ENCODE data around the gene ADH4.
A peak's percentile ranks its signal among the peaks of the same experiment; 100 is the strongest.
"Not testable (repeated sequence)": the region's sequence is repeated elsewhere in the genome, so short reads cannot be mapped to it uniquely, and the experiment has no call there.

ADH4 gene

DNA sequence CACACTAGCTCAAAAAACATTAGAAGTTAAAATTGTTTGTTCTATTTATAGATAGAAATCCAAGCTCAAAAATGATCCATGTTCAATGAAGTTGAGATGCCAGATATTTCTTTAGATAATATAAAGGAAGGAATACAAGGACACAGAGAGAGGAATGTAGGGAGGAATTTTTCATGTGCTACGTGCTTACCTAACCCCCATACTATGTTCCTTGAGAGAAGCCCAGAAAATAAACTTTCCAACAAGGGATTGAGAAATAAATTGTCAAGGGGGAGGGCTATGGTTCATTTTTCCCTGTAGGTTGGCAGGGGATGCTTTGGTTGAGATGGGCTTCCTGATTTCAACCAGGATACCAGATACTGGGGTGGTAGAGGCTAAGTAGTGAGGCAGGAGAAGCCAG, 39.9 kb downstream of the ADH4 start:
- Mint-ChIP-seq H3K27ac (no peak overlapping the region), H3K36me3 (no peaks in the 10 kb centered on the region), H3K4me1 (peaks cover 7% of the 10 kb centered on the region), H3K4me3 (no peak overlapping the region), H3K27me3 (no peaks in the 10 kb centered on the region), H3K9me3 (no peaks in the 10 kb centered on the region)
- no peak for ATAC-seq

DNA sequence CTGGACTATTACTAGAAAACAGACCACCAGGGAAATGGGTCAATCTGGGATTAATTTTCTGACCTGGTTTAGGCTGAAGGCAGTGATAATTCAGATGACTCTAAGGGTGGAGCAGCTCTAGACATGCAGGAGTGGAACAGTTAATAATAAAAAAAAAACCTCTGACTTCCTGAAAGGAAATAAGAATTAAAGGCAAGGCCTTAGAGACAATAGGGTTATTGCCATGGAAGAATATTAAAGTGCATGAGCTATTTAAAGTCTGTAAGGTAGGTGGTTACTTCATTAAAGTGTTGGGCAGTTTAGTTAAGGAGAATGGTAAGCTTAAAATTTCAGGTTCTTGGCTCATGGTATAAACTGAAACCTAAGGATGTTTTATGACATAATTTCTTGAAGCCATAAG, 40.9 kb downstream of the ADH4 start:
- Mint-ChIP-seq H3K9me3 (no peaks in the 10 kb centered on the region), H3K4me1 (no peaks in the 10 kb centered on the region), H3K27ac (no peak overlapping the region), H3K36me3 (no peaks in the 10 kb centered on the region), H3K4me3 (no peak overlapping the region), H3K27me3 (no peaks in the 10 kb centered on the region)
- ATAC-seq: no peak

DNA sequence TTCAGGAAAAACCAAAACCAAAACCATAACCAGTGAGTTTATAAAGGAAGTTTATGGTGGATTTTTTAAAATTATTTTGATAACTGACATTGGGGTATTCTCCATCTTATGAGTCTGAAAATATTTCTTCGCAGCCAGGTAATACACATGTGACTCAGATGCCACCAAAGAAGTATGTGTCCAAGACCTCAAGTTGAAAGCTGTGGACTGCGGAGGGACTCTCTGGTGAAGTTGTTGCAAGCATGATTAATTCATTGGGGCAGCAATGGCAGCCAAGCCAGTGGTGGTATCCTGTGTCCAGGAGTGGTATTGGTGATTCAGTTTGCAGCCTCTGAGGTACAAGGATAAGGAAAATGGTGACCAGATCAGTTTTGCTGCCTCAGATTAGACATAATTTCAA, 41.5 kb downstream of the ADH4 start:
- Mint-ChIP-seq H3K36me3 (no peaks in the 10 kb centered on the region), H3K9me3 (no peaks in the 10 kb centered on the region), H3K27ac (no peak overlapping the region), H3K4me3 (no peak overlapping the region), H3K4me1 (no peaks in the 10 kb centered on the region), H3K27me3 (no peaks in the 10 kb centered on the region)
- no peak for ATAC-seq

DNA sequence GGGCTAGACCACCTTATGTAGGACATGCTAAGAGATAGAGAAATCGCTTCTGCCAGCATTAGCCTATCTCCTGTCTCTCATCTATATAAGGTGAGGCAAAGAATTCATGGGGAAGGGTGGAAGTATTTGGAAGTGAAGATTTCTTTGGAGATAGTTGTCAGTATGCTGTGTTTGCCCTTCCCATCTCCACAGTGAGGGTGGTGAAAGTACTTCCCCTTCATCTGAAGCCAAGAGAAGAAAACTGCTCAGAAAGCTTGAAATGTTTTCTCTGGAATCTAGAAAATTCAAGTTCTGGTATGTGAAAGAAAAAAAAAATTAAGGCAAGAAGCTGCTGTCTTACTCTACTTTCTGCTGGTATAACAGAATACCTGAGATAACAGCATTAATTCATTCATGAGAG, 43.2 kb downstream of the ADH4 start:
- ATAC-seq: no peak
- Mint-ChIP-seq H3K4me3 (no peak overlapping the region), H3K36me3 (no peaks in the 10 kb centered on the region), H3K4me1 (no peaks in the 10 kb centered on the region), H3K27ac (no peak overlapping the region), H3K9me3 (no peaks in the 10 kb centered on the region), H3K27me3 (no peaks in the 10 kb centered on the region)

DNA sequence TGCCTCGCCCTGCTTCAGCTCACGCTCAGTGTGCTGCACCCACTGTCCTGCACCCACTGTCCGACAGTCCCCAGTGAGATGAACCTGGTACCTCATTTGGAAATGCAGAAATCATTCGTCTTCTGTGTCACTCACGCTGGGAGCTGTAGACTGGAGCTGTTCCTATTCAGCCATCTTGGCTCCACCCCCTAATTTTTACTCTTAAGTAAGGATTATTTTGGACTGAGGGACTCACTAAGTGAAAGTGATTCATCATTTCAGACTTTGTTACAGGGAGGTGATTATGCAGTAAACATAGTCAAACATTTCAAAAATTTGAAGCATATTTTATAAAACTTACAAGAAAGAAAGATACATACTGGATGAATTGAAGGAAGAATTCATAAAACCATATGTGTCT, 44.3 kb downstream of the ADH4 start:
- not testable (repeated sequence) for H3K9me3 Mint-ChIP-seq, H3K27me3 Mint-ChIP-seq

DNA sequence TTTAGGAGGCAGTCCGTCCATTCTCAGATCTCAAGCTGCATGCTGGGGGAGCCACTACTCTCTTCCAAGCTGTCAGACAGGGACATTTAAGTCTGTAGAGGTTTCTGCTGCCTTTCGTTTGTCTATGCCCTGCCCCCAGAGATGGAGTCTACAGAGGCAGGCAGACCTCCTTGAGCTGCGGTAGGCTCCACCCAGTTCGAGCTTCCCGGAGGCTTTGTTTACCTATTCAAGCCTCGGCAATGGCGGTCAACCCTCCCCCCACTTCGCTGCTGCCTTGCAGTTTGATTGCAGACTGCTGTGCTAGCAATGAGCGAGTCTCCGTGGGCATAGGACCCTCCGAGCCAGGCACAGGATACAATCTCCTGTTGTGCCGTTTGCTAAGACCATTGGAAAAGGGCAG, 44.8 kb downstream of the ADH4 start:
- Mint-ChIP-seq H3K27me3 (no peaks in the 10 kb centered on the region), H3K27ac (no peak overlapping the region), H3K36me3 (no peaks in the 10 kb centered on the region), H3K9me3 (no peaks in the 10 kb centered on the region), H3K4me3 (no peak overlapping the region), H3K4me1 (no peaks in the 10 kb centered on the region)
- ATAC-seq: no peak

More for the DNA sequence above, 44.3 kb downstream of the ADH4 start:
- not testable (repeated sequence) for H3K4me1 Mint-ChIP-seq, H3K4me3 Mint-ChIP-seq, H3K27ac Mint-ChIP-seq, H3K36me3 Mint-ChIP-seq, ATAC-seq

DNA sequence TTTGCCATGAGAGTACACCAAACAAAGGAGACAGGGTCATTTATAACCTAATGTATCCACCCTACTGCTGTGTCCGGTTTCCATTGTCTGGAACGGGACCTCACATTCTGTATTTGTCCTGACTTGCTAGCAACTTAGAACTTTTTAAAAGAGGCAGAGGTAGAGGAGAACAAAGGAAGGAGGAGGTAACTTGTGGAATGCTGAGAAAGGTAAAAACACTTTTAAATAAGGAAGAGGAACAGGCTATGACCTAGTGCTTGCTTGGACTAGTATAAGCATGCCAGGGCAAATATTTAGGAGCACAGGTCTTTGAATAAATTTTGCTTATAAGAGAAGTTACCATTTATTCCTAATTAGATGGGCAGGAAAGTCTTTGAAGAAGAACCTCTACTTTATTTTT, 52.3 kb downstream of the ADH4 start:
- H3K9me3 Mint-ChIP-seq, H3K36me3 Mint-ChIP-seq, H3K27me3 Mint-ChIP-seq, H3K4me3 Mint-ChIP-seq, H3K27ac Mint-ChIP-seq, ATAC-seq: not testable (repeated sequence)
- peaks cover 37% of the 10 kb centered on the region for H3K4me1 Mint-ChIP-seq

DNA sequence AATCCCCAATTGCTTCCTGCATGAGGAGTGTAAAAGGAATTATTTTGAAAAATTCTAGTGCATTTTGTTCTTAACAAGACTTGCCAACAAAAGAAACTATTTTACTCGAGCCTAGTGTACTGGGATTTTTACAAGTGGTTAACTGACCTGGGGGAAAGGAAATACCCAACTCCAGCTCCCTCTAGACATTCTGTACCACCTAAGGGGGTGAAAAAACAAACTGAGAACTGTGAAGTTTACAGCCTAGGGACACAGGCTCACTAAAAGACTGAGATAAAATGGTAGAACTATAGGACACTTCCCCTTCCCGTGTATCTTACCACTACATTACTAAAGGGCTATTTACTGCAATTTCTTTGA, 52.9 kb downstream of the ADH4 start:
- no peaks in the 10 kb centered on the region for H3K27me3 Mint-ChIP-seq
- H3K9me3 Mint-ChIP-seq: no peaks in the 10 kb centered on the region
- H3K27ac Mint-ChIP-seq: no peak overlapping the region
- ATAC-seq: no peak
- no peak overlapping the region for H3K4me3 Mint-ChIP-seq
- H3K36me3 Mint-ChIP-seq: no peaks in the 10 kb centered on the region
- peaks cover 42% of the 10 kb centered on the region for H3K4me1 Mint-ChIP-seq

DNA sequence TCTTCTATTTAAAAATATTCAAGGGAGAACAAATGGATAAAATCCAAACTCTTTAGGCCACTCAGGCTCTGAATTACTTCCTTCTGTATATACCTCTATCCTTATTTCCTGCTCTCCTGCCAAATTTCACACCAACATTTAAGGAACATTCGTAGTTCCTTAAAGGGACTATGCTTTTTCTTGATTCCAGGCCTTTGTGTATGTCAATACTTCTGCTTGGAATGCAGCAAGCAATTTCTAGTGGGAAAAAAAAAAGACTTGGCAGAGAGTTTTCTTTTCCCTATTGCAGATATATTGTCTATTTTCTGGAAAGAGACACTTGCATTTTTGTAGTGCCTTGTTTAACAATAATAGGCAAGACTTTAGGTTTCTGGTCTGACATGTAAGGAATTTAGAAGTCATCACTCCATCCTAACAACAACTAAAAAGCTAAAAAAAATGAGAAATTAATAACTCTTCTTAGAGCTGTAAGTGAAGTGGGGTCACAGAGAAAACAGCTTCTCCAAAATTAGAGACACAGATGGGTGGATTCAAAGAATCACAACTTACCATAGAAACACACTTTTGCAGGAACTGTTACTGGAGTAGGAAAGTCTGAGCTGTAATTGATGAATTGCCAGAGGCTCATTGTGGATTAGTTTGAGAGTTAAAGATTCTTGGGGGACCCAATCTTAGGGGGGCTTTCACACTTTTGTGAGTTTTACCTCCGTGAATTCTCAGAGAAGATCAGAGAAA, 53.4 kb downstream of the ADH4 start:
- no peak for ATAC-seq
- Mint-ChIP-seq H3K27me3 (no peaks in the 10 kb centered on the region), H3K36me3 (no peaks in the 10 kb centered on the region), H3K9me3 (no peaks in the 10 kb centered on the region), H3K4me3 (no peak overlapping the region), H3K4me1 (peaks cover 45% of the 10 kb centered on the region), H3K27ac (peak overlapping the region; percentile 97)

DNA sequence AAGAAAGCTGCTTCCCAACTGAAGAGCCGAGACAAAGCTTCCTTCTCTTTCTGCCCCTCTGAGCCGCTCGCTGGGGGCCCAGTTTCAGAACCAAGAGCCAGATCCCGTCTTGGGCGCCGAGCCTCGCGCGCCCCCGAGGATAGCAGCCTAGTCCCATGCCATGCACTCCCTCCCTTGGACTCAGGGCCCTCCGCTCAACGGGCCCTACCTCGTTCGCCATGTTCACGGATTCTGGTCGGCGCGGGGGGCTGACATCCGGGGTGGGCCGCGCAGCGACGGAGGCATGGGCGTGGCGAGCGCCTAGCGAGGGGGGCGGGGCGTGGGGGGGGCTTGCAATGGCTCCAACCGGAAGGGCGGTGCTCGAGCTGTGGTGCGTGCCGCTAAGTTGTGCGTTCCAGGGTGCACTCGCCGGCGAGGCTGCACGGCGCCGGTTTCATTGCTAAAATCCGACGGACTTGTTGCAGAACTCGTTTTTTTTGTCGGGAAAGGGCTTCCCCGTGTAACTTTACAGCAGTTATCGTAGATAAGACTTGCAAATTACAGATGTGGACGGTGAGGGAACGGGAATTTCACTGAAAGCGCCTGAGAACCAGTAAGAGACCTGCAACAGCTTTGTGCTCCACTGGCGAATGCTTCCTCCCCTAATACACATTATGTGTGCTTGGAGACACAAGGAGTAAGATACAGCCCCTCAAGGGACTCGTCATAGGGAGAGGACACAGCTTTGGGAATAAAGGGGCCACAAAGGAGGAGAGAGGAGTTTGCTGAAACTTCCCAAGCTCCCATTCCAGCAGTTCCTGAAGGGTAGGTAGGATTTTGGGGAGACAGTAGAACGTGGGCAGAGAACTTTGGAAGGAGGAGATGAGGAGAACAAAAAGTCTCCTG, 55.4 kb downstream of the ADH4 start, which contains the start of gene ADH5:
ADH5 (minus strand) TSS at position 308 of the 885 bp plus-strand sequence; CDS start at position 220, 88 bp downstream.
- peaks cover 15% of the 10 kb centered on the region for H3K36me3 Mint-ChIP-seq
- H3K4me3 Mint-ChIP-seq: peak within 1 kb of the TSS; percentile 95
- peak within 1 kb of the TSS; percentile 97 for H3K27ac Mint-ChIP-seq
- H3K4me1 Mint-ChIP-seq: peaks cover 50% of the 10 kb centered on the region
- H3K9me3 Mint-ChIP-seq: no peaks in the 10 kb centered on the region
- peak; percentile 99 for ATAC-seq
- H3K27me3 Mint-ChIP-seq: no peaks in the 10 kb centered on the region

DNA sequence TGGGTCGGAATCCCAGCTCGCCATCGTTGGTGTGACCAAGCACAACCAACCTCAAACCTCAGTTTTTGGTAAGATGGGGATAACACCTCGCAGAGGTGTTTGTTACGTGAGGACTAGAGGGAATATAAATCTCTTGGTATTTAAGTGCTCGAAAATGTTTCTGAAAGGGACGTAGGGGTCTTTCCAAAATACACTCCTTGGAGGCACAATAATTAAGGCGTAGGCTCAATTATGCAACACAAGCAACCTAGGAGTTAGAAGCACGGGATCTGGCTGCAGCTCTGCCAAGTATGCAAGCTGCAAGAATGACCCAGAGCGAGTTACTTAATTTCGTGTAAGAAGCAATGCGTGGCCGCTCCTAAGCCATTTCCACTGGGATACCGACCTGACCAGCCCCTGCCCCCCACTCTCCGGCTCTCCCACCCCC, 56.1 kb downstream of the ADH4 start:
- H3K9me3 Mint-ChIP-seq: no peaks in the 10 kb centered on the region
- peak overlapping the region; percentile 97 for H3K27ac Mint-ChIP-seq
- peak overlapping the region; percentile 95 for H3K4me3 Mint-ChIP-seq
- peak; percentile 9 for ATAC-seq
- H3K4me1 Mint-ChIP-seq: peaks cover 50% of the 10 kb centered on the region
- H3K36me3 Mint-ChIP-seq: peaks cover 22% of the 10 kb centered on the region
- H3K27me3 Mint-ChIP-seq: no peaks in the 10 kb centered on the region

DNA sequence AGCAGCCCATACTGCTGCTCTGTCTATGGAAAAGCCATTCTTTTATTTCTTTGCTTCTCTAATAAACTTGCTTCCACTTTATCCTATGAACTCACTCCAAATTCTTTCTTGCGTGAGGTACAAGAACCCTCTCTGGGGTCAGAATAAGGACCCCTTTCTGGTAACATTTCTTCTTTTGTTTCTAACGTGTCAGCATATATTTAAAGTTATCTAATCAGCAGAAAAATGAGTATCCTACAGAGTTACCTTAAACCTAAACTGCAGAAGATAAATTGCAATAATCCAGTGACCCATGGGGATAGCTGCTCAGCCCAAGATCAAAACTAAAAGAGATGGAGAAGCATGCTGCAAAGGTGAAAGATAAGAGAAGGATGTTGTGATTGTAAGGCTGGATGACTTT, 59.5 kb downstream of the ADH4 start:
- Mint-ChIP-seq H3K9me3 (no peaks in the 10 kb centered on the region), H3K4me1 (peaks cover 28% of the 10 kb centered on the region), H3K4me3 (no peak overlapping the region), H3K36me3 (peaks cover 35% of the 10 kb centered on the region), H3K27me3 (no peaks in the 10 kb centered on the region), H3K27ac (no peak overlapping the region)
- ATAC-seq: no peak

DNA sequence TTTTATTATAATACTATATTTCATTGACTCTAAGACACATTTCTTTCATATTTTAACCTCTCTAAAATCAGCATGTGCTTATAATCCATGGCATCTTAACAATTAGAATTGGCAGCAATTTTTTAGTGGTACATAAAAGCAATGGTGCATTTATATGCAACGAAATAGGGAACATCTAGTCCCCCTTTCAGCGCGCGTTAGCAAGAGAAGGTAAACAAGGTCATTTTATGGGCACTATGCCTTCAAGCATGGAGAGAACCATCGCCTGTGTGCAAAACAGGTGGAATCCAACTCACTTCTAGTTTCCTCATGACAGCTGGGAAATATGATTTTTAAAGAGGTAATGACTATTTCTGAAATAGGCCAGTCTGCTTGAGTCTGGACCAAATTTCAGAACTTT, 61.9 kb downstream of the ADH4 start:
- H3K36me3 Mint-ChIP-seq: peaks cover 43% of the 10 kb centered on the region
- no peaks in the 10 kb centered on the region for H3K9me3 Mint-ChIP-seq
- no peak overlapping the region for H3K27ac Mint-ChIP-seq
- peaks cover 14% of the 10 kb centered on the region for H3K4me1 Mint-ChIP-seq
- H3K27me3 Mint-ChIP-seq: no peaks in the 10 kb centered on the region
- no peak for ATAC-seq
- H3K4me3 Mint-ChIP-seq: no peak overlapping the region

DNA sequence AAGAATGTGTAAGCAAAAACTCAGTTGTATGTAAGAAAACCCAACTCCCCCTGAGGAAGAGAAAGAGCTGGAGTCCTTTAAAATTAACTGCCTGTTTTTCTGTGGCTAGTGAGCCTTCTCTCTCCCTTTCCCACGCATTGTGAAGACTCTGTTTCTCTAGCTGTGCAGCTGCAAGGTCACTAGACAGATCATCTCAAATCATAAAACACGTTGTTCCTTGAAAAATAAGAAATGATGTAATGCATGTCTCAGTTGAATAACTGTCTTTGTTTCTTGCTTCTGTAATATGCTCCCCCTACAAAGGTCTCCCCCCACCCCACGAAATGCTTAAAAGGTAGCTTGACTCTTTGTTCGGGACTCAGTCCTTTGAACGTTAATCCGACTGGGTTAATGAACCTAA, 63.2 kb downstream of the ADH4 start:
- H3K36me3 Mint-ChIP-seq: peaks cover 49% of the 10 kb centered on the region

DNA sequence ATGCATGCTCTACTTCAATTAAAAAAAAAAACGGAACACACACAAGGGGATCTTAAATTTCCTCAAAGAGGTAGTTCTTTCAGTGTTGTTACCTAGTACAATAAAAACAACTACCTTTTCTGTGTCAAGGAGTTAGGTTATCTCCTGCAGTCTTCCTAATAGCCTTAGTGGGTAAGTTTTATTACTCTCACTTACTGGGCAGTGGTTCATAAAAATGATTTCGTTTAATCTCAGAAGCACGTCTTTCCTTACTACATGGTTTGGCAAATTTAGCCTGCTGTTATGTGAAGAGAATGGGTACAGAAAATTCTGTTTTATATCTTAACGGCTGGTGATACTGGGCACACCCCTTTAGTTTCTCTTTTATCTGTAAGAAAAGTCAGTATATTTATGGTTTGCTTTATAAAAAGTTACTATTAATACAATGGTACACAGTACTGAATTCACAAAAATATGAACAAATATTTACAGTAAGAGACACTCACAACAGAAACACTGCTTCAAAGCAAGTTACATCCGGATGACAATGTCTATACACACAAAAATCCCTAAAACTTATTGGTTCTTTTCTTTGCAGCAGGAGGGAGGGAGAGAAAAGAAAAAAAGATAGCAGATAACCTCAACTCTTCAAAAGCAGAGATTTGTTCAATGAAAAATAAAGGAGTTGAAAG, 64.3 kb downstream of the ADH4 start:
- Mint-ChIP-seq H3K36me3 (peaks cover 45% of the 10 kb centered on the region), H3K27me3 (no peaks in the 10 kb centered on the region), H3K4me3 (no peak overlapping the region), H3K4me1 (no peaks in the 10 kb centered on the region), H3K9me3 (no peaks in the 10 kb centered on the region), H3K27ac (peak overlapping the region; percentile 25)
- no peak for ATAC-seq

More for the DNA sequence above, 63.2 kb downstream of the ADH4 start:
- not testable (repeated sequence) for H3K27me3 Mint-ChIP-seq, H3K4me1 Mint-ChIP-seq, H3K27ac Mint-ChIP-seq, ATAC-seq, H3K9me3 Mint-ChIP-seq, H3K4me3 Mint-ChIP-seq
